ENCODE measurements around the gene RFPL4AL1. TPM values are rescaled to one million over a fixed set of nuclear protein-coding genes. Genes with fewer than 3 reads are reported as not detected.

Gene RFPL4AL1
- total RNA-seq, 1 experiment from 2014 or later, result not detected

DNA sequence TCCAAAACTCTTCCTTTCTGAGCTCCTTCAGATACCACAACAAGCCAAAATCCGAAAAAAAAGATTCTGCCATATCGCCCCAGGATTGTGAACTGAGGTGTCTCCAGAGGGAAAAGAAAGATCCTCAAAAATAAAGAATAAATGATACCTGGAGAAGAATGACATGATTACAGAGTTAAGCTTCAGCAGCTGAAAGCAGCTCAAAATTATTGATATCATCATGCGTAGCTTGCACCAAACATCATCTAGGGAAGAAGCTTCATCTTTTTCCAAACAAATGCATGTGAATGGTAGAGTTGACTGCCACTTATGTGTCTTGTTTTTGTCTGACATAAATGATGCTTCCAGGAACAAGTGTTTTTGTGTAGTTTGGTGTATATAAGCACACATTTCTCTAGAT lies 30.6 kb upstream of the RFPL4AL1 start, which contains the start of gene NLRP9:
TSS of gene NLRP9 (minus strand) at position 101 of the 400 bp plus-strand sequence. CDS start at position 73, 28 bp downstream.
- peaks cover 16% of the 10 kb centered on the region for H3K27me3 ChIP-seq (ENCODE audit: insufficient read depth, low read length)
- no peak within 1 kb of the TSS for H3K4me2 ChIP-seq (ENCODE audit: low read length)
- no peak for DNase-seq (ENCODE audit: low read depth, low spot score)
- no peaks in the 10 kb centered on the region for H3K36me3 ChIP-seq (ENCODE audit: control insufficient read depth in 1 of 2, insufficient read depth in 2 of 2, low read length in 2 of 2)
- ChIA-PET CTCF (no interaction called here), POLR2A (no interaction called here), RAD21 (ENCODE audit: low non-redundant PET in 1 of 2, low total read pairs in 2 of 2, uncharacterized antibody in 2 of 2, unreplicated experiment in 2 of 2) (no interaction called here)
- no peaks in the 10 kb centered on the region for H3K9me3 ChIP-seq (ENCODE audit: control insufficient read depth in 1 of 2, insufficient read depth in 1 of 2, low read depth in 1 of 2, low read length in 2 of 2)
- no peak within 1 kb of the TSS for H3K27ac ChIP-seq (ENCODE audit: low read depth, low read length)
- H3K9ac ChIP-seq (ENCODE audit: low read length), result no peak within 1 kb of the TSS
- H2AFZ ChIP-seq (ENCODE audit: low read depth, low read length, poor library complexity, severe bottlenecking), result no peak within 1 kb of the TSS
- H3K4me3 ChIP-seq (replicated peaks in 1 of 2; ENCODE audit: low read depth in 1 of 2, low read length in 2 of 2), result no peak within 1 kb of the TSS
- H3K4me1 ChIP-seq (ENCODE audit: control insufficient read depth in 1 of 2, insufficient read depth in 2 of 2, low read length in 2 of 2), result no peaks in the 10 kb centered on the region
- BruUV-seq (replicated peaks), result no TSS peak
- TF ChIP-seq ZNF274 (IDR thresholded peaks at IDR 0.05; ENCODE audit: low read depth, low read length), result no peak
- TF ChIP-seq FOSL1 (IDR thresholded peaks at IDR 0.05; ENCODE audit: low read depth), result no peak
- no peak for TF ChIP-seq EGR1 (IDR thresholded peaks at IDR 0.05; ENCODE audit: low read depth)
- H3K79me2 ChIP-seq (ENCODE audit: insufficient read depth, low read length), result no peaks in the 10 kb centered on the region
- intact Hi-C loops (cut with micrococcal nuclease), result no loop called here
- no peak for ATAC-seq
- no peaks in the 10 kb centered on the region for H4K20me1 ChIP-seq (ENCODE audit: insufficient read depth)
- no peaks in the 10 kb centered on the region for H3K9me2 ChIP-seq (ENCODE audit: insufficient read depth)

GRCh38 chr19:55750715-55751114 lies 18.2 kb upstream of the RFPL4AL1 start:
- no peaks in the 10 kb centered on the region for H3K36me3 ChIP-seq (ENCODE audit: control insufficient read depth in 1 of 2, insufficient read depth in 2 of 2, low read length in 2 of 2)
- ChIA-PET RAD21 (ENCODE audit: low non-redundant PET in 1 of 2, low total read pairs in 2 of 2, uncharacterized antibody in 2 of 2, unreplicated experiment in 2 of 2) (no interaction called here), POLR2A (no interaction called here), CTCF (no interaction called here)
- no peak overlapping the region for H3K4me3 ChIP-seq (replicated peaks in 1 of 2; ENCODE audit: low read depth in 1 of 2, low read length in 2 of 2)
- no peak for ATAC-seq
- DNase-seq (ENCODE audit: low read depth, low spot score), result no peak
- H3K27me3 ChIP-seq (ENCODE audit: insufficient read depth, low read length), result peaks cover 21% of the 10 kb centered on the region; the same call in 1 of the 2 replicates
- BruUV-seq (replicated peaks), result no TSS peak
- H4K20me1 ChIP-seq (ENCODE audit: insufficient read depth), result no peaks in the 10 kb centered on the region
- H3K4me2 ChIP-seq (ENCODE audit: low read length), result no peak overlapping the region
- no peak overlapping the region for H3K27ac ChIP-seq (ENCODE audit: low read depth, low read length)
- H2AFZ ChIP-seq (ENCODE audit: low read depth, low read length, poor library complexity, severe bottlenecking), result no peak overlapping the region
- H3K9ac ChIP-seq (ENCODE audit: low read length), result no peak overlapping the region
- no peaks in the 10 kb centered on the region for H3K79me2 ChIP-seq (ENCODE audit: insufficient read depth, low read length)
- no peaks in the 10 kb centered on the region for H3K9me3 ChIP-seq (ENCODE audit: control insufficient read depth in 1 of 2, insufficient read depth in 1 of 2, low read depth in 1 of 2, low read length in 2 of 2)
- H3K9me2 ChIP-seq (ENCODE audit: insufficient read depth), result no peaks in the 10 kb centered on the region
- intact Hi-C loops (cut with micrococcal nuclease), result no loop called here
- no peaks in the 10 kb centered on the region for H3K4me1 ChIP-seq (ENCODE audit: control insufficient read depth in 1 of 2, insufficient read depth in 2 of 2, low read length in 2 of 2)
- no peak for TF ChIP-seq POLR2AphosphoS5 (IDR thresholded peaks at IDR 0.05; ENCODE audit: low read depth, low read length)
- TF ChIP-seq YY1 (IDR thresholded peaks at IDR 0.05; ENCODE audit: extremely low read depth, insufficient replicate concordance, low read depth, low read length), result no peak
- TF ChIP-seq, protein P1, sequence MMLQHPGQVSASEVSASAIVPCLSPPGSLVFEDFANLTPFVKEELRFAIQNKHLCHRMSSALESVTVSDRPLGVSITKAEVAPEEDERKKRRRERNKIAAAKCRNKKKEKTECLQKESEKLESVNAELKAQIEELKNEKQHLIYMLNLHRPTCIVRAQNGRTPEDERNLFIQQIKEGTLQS (IDR thresholded peaks at IDR 0.05), result no peak
- no peak for TF ChIP-seq SRF (IDR thresholded peaks at IDR 0.05; ENCODE audit: low read depth)
- TF ChIP-seq JUND (IDR thresholded peaks at IDR 0.05), result no peak
- TF ChIP-seq, protein P2, sequence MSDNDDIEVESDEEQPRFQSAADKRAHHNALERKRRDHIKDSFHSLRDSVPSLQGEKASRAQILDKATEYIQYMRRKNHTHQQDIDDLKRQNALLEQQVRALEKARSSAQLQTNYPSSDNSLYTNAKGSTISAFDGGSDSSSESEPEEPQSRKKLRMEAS (IDR thresholded peaks at IDR 0.05), result no peak
- TF ChIP-seq RAD21 (IDR thresholded peaks at IDR 0.05; ENCODE audit: low read depth), result no peak
- no peak for TF ChIP-seq POLR2A (IDR thresholded peaks at IDR 0.05; ENCODE audit: borderline replicate concordance, extremely low read depth, insufficient read depth, insufficient read length)
- TF ChIP-seq, protein P3, sequence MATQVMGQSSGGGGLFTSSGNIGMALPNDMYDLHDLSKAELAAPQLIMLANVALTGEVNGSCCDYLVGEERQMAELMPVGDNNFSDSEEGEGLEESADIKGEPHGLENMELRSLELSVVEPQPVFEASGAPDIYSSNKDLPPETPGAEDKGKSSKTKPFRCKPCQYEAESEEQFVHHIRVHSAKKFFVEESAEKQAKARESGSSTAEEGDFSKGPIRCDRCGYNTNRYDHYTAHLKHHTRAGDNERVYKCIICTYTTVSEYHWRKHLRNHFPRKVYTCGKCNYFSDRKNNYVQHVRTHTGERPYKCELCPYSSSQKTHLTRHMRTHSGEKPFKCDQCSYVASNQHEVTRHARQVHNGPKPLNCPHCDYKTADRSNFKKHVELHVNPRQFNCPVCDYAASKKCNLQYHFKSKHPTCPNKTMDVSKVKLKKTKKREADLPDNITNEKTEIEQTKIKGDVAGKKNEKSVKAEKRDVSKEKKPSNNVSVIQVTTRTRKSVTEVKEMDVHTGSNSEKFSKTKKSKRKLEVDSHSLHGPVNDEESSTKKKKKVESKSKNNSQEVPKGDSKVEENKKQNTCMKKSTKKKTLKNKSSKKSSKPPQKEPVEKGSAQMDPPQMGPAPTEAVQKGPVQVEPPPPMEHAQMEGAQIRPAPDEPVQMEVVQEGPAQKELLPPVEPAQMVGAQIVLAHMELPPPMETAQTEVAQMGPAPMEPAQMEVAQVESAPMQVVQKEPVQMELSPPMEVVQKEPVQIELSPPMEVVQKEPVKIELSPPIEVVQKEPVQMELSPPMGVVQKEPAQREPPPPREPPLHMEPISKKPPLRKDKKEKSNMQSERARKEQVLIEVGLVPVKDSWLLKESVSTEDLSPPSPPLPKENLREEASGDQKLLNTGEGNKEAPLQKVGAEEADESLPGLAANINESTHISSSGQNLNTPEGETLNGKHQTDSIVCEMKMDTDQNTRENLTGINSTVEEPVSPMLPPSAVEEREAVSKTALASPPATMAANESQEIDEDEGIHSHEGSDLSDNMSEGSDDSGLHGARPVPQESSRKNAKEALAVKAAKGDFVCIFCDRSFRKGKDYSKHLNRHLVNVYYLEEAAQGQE (IDR thresholded peaks at IDR 0.05; ENCODE audit: low read depth), result no peak
- TF ChIP-seq TCF7L2 (IDR thresholded peaks at IDR 0.05; ENCODE audit: borderline replicate concordance, extremely low read depth, insufficient read depth, insufficient read length), result no peak
- TF ChIP-seq EZH2phosphoT487 (IDR thresholded peaks at IDR 0.05; ENCODE audit: borderline replicate concordance), result no peak
- no peak for TF ChIP-seq ELF1 (IDR thresholded peaks at IDR 0.05; ENCODE audit: borderline replicate concordance, low read depth)
- TF ChIP-seq, protein P4, sequence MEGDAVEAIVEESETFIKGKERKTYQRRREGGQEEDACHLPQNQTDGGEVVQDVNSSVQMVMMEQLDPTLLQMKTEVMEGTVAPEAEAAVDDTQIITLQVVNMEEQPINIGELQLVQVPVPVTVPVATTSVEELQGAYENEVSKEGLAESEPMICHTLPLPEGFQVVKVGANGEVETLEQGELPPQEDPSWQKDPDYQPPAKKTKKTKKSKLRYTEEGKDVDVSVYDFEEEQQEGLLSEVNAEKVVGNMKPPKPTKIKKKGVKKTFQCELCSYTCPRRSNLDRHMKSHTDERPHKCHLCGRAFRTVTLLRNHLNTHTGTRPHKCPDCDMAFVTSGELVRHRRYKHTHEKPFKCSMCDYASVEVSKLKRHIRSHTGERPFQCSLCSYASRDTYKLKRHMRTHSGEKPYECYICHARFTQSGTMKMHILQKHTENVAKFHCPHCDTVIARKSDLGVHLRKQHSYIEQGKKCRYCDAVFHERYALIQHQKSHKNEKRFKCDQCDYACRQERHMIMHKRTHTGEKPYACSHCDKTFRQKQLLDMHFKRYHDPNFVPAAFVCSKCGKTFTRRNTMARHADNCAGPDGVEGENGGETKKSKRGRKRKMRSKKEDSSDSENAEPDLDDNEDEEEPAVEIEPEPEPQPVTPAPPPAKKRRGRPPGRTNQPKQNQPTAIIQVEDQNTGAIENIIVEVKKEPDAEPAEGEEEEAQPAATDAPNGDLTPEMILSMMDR (IDR thresholded peaks at IDR 0.05 in 2 of 3, conservative IDR thresholded peaks at IDR 0.05 in 1 of 3; ENCODE audit: borderline replicate concordance in 1 of 3, insufficient read depth in 1 of 3, low read depth in 2 of 3, low read length in 2 of 3), result no peak
- no peak for TF ChIP-seq CEBPB (IDR thresholded peaks at IDR 0.05; ENCODE audit: low read depth)
